Fibroblast of lung (primary cell): Measurements from ENCODE around the gene SCFD2.

Experiments used
- EZH2 ChIP-seq: IDR thresholded peaks from 2 replicates; pipeline ENCODE4 v1.5.1; 2012; ENCODE audit warnings: low read length, control low read depth, mild to moderate bottlenecking; ENCODE audit errors: missing control alignments
- TF ChIP-seq, protein P1 (sequence below), 2 donors: IDR thresholded peaks in 1 of 2; conservative IDR thresholded peaks in 1 of 2; 1 replicate in 1 of 2; 2 replicates in 1 of 2; pipeline ENCODE4 v1.5.1; 2011 to 2012; ENCODE audit warnings: low read length in 2 of 2, control low read depth in 1 of 2, inconsistent platforms in 1 of 2, low read depth in 1 of 2, mild to moderate bottlenecking in 1 of 2

DNA sequence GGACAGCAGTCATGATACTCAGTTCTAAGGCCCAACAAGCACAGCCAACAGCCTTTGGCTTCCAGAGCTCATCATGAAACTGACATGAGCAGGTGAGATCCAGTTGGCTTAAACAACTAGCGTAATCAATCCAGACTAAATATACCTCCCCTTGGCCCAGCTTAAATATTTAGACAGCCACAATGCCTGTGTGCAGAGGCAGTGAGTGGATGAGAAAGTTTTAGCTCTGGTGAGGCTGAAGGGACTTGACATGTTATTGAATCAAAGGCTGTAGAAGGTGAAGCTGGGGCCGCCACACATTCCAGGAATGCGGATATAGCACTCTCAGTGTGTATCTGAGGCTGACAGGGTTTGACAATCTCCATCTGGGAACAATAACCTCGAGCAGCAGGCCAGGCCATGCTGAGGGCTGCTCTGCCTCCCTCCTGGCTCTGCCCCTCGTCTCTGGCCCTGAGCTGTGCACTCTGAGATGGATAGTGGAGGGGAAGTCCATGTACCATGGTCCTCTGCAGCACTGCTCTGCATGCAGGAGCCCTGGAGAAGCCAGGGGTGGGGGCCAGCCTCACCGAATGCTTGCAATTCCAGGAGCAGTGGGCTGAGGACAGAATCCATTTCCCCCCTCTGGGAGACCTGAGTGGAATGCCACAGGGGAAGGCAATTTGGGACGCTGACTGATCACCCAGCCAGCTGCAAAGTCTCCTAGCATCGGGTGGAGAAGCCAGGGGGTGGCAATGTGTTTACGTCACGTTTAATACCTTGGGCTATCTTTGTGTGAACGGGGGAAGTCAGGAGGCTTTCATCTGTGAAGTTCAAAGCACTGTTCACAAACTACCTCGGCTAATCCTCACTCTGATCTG lies 541.0 kb downstream of the SCFD2 start:
- TF ChIP-seq, protein P1, sequence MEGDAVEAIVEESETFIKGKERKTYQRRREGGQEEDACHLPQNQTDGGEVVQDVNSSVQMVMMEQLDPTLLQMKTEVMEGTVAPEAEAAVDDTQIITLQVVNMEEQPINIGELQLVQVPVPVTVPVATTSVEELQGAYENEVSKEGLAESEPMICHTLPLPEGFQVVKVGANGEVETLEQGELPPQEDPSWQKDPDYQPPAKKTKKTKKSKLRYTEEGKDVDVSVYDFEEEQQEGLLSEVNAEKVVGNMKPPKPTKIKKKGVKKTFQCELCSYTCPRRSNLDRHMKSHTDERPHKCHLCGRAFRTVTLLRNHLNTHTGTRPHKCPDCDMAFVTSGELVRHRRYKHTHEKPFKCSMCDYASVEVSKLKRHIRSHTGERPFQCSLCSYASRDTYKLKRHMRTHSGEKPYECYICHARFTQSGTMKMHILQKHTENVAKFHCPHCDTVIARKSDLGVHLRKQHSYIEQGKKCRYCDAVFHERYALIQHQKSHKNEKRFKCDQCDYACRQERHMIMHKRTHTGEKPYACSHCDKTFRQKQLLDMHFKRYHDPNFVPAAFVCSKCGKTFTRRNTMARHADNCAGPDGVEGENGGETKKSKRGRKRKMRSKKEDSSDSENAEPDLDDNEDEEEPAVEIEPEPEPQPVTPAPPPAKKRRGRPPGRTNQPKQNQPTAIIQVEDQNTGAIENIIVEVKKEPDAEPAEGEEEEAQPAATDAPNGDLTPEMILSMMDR (conservative IDR thresholded peaks at IDR 0.05 in 1 of 2, IDR thresholded peaks at IDR 0.05 in 1 of 2; ENCODE audit: low read depth in 1 of 2, low read length in 2 of 2), result no peak
- TF ChIP-seq EZH2, result no peak
